ENCODE results near the gene GOLGA6L10. TPM values are rescaled to one million over a fixed set of nuclear protein-coding genes. Genes with fewer than 3 reads are reported as not detected.
"Not testable (repeated sequence)": the region's sequence is repeated elsewhere in the genome, so short reads cannot be mapped to it uniquely, and the experiment has no call there.

Gene GOLGA6L10
- polyA plus RNA-seq, 4 donors, result 3.1 to 8.9 (median 3.8) TPM

DNA sequence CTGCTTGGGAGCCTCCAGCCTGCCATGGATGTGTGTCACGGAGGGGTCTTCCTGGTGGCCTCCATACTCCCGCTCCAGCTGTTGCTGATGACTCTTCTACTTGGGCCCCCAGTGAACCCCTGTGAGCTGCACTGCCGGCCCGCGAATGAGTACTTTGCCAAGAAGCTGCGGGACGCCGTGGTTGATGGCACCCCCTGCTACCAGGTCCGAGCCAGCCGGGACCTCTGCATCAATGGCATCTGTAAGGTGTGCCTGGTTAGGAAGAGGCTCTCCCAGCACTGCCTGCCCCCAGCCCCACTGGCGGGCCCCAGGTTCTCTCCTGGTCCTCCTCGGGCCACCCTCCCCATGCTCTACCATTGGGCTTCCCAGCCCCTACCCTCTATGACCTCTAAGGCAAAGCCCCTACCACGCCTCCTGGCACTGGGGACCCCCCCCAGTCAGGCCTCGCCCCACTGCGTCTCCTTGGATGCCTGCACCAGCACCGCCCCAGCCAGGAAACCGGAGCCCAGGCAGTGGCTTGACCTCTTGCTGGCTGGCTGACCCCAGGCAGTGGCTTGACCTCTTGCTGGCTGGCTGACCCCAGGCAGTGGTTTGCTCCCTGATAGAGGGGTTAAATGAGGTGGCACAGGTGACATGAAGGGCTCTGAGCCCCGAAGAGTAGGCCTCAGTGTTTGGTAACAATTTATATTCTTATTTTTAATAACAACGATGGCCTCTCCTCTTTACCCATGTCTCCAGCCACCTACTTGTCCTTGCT is 29.6 kb downstream of the GOLGA6L10 start:
- not testable (repeated sequence) for DNase-seq (ENCODE audit: low read depth in 4 of 4, low spot score in 3 of 4)

GRCh38 chr15:82318281-82318680 is 31.0 kb downstream of the GOLGA6L10 start:
- not testable (repeated sequence) for DNase-seq (ENCODE audit: low read depth in 4 of 4, low spot score in 3 of 4)

GRCh38 chr15:82317516-82317915 is 31.8 kb downstream of the GOLGA6L10 start:
- DNase-seq (ENCODE audit: low read depth in 4 of 4, low spot score in 3 of 4), result not testable (repeated sequence)

- no peak for DNase-seq (ENCODE audit: low read depth in 4 of 4, low spot score in 3 of 4)
Measured at GRCh38 chr15:82317091-82317489, 32.2 kb downstream of the GOLGA6L10 start.

DNA sequence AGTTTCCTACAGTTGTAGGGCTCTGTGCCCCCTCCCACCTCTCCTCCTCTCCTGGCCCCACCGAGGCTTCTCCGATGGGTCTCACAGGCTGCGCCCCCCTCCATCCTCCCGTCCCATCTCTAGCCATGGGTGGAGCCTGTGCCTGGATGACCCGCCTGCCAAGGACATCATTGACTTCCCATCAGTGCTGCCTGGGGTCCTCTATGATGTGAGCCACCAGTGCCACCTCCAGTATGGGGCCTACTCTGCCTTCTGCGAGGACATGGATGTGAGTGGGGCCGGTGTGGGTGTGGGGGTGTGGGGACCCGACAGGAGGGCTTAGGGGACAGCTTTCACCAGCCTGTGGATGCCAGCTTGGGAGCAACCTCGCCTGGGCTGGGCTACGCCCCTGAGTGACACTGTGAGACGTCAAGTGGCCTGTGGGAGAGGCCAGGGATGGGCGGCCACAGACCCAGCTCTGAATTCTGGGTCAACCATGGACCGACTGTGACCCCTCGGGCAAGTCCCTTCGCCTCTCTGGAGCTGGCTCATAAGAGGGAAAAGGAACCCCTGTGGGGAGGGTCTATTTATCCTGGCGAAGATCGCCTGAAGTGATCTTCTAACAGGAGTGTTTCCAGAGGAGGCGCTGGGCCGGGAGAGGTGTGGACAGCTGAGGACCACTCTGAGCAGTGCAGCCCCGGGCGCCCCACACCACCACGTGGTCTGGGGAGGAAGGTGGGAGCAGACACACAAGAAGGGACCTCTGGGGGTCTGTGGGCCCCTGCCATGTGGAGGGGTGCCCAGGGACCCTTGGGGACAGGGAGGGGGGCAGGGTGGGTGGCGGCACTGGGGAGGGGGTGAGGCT is 32.8 kb downstream of the GOLGA6L10 start:
- DNase-seq (ENCODE audit: low read depth in 4 of 4, low spot score in 3 of 4), result not testable (repeated sequence)

DNA sequence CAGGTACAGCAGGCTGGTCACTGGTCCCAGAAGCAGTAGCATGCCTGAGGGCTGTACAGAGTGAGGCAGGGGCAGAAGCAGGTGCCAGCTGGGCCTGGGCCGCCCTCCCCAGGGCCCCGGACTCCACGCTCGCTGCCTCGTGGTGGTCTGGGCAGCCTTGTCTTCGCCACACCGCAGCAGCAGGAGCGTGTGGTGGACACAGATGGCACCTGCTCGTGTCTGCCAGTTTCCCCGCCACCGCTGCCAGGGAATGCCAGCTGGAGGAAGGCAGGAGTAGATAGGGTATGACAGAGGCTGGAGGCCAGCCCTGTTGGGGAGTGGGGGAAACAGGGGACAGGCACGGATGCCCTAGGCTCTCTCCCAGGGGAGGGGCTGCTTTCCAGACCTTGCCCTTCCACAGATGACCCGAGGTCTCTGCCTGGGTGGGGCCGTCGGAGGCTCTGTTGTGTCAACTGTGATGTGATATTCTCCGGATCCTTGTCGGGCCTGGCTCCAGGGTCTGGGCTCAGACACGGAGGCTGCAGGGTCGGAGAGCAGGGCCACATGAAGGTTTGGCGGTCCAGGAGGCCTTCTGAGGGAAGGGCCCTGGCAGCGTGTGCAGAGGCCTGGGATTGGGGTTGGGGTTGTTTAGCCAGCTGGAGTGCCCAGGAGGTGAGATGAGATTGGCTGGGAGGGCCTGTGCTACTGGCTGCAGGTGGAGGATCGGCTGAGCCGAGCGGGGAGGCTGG is 33.6 kb downstream of the GOLGA6L10 start:
- DNase-seq (ENCODE audit: low read depth in 4 of 4, low spot score in 3 of 4), result no peak

GRCh38 chr15:82314769-82315518 is 34.3 kb downstream of the GOLGA6L10 start:
- DNase-seq (ENCODE audit: low read depth in 4 of 4, low spot score in 3 of 4), result no peak

DNA sequence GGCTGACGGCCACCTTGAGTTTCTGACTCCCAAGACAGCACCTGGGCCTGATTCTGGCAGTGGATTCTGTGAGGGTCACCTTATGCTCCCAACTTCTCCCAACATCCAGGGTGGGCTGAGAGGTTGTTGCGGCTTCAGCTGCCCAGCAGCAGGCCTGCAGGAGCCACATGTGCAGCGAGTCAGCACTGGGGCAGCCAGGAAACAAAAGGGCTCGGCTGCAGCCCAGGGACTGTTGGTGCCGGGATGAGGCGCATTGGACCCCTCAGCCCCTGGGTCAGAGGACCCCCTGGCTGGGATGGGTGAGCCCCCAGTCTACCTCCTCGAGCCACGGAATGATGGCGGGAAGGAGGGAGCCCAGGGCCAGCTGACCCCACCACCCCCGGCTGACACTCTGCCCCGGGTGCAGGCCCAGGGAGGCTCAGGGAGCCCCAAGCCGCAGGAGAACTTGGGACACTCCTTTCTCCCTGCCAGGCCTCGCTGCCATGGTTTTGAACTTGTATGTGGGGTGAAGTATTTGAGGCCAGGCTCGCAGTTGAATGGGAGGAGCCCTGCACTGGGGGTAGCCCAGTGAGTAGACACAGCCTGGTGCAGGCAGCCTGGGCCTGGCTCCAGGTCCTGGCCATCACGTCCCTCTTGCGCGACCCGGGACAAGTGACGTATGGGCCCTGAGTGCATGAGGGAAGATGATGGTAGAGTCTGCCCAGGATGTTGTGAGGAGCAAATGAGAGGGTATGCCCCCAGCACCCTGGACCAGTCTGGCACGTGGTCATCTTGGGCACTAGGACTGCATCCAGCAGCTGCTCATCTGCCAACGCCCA is 35.1 kb downstream of the GOLGA6L10 start:
- not testable (repeated sequence) for DNase-seq (ENCODE audit: low read depth in 4 of 4, low spot score in 3 of 4)

- DNase-seq (ENCODE audit: low read depth in 4 of 4, low spot score in 3 of 4), result no peak
Measured at GRCh38 chr15:82313446-82313845, 35.8 kb downstream of the GOLGA6L10 start.

- no peak for DNase-seq (ENCODE audit: low read depth in 4 of 4, low spot score in 3 of 4)
Measured at GRCh38 chr15:82312586-82313349, 36.5 kb downstream of the GOLGA6L10 start.

GRCh38 chr15:82311321-82311720 is 38.0 kb downstream of the GOLGA6L10 start:
- not testable (repeated sequence) for DNase-seq (ENCODE audit: low read depth in 4 of 4, low spot score in 3 of 4)

DNA sequence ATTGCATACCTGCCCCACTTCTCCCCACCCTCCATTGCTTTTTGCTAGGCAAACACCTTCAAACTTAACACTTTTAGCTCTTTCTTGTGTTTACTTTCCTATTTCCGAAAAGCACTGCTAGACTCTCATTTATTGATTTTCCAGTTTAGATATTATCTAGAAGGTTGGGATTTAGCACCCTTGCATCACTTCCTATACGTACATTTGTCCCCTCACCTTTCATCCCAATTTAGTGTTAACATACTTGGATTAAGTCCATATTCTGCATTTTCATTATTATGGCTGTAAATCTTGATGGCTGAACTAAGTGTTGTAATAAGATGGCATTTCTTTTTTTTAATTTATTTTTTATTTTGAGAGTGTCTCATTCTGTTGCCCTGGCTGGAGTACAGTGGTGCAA is 39.5 kb downstream of the GOLGA6L10 start:
- no peak for DNase-seq (ENCODE audit: low read depth in 4 of 4, low spot score in 3 of 4)

DNA sequence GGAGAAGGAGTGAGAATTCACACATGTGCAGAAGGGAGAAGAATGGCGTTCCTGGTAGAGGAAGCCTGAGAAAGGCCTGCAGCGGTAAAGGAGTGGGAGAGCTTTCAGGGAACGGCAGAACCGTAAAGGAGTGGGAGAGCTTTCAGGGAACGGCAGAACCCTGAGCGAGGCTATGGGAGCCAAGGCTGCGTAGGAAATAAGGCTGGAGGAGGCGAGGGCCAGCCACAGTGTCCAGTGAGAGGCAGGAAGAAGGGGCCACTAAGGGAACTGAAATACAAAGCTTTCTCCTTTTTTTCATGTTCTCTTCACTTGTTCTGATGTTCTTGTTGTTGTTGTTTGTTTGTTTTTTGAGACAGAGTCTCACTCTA is 41.6 kb downstream of the GOLGA6L10 start:
- no peak for DNase-seq (ENCODE audit: low read depth in 4 of 4, low spot score in 3 of 4)

- DNase-seq (ENCODE audit: low read depth in 4 of 4, low spot score in 3 of 4), result no peak
Measured at GRCh38 chr15:82306791-82307713, 42.2 kb downstream of the GOLGA6L10 start.

DNA sequence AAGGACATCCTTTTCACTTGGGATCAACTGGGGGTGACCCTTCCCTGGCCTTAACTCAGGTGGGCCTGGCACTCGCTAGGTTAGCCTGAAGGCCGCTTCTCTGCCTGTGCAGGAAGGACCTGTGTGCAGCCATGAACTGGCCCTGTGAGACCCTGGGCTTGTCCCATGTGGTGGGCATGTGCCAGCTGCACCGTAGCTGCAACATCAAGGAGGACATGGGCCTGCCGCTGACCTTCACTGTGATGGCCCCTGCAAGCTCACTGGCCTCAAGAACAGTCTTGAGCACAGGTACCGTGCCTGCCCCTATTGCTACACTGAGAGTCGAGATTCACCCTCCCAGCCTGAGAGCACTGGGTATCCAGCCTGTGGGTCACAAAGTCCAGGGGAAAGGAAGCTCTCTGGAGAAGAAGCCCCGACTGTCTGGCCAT is 43.6 kb downstream of the GOLGA6L10 start:
- no peak for DNase-seq (ENCODE audit: low read depth in 4 of 4, low spot score in 3 of 4)

DNA sequence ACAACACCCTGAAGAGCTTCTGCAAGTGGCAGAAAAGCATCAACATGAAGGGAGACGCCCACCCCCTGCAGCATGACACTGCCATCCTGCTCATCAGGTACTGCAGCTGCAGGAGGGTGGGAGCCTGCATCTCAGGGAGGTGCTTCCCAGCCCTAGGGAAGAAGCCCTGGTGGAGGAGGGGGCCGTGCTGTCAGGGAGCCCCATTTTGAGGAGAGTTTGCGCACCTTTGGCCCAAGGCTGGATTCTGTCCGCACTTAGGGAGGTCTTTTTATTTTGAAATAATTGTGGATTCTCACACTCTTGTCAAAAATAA is 44.5 kb downstream of the GOLGA6L10 start:
- DNase-seq (ENCODE audit: low read depth in 4 of 4, low spot score in 3 of 4), result no peak

- DNase-seq (ENCODE audit: low read depth in 4 of 4, low spot score in 3 of 4), result no peak
Measured at GRCh38 chr15:82303956-82304777, 45.1 kb downstream of the GOLGA6L10 start.
